HG02885 (cell line): ENCODE results near the gene CDK9.
"Not testable (repeated sequence)": the region's sequence is repeated elsewhere in the genome, so short reads cannot be mapped to it uniquely, and the experiment has no call there.

Experiments
- ATAC-seq: cut with Tn5 transposase; IDR thresholded peaks from one replicate; pipeline ENCODE4 v1.9.1; 2021; ENCODE audit warnings: mild to moderate bottlenecking; ENCODE audit not compliant: unreplicated experiment, poor library complexity

Gene CDK9

DNA sequence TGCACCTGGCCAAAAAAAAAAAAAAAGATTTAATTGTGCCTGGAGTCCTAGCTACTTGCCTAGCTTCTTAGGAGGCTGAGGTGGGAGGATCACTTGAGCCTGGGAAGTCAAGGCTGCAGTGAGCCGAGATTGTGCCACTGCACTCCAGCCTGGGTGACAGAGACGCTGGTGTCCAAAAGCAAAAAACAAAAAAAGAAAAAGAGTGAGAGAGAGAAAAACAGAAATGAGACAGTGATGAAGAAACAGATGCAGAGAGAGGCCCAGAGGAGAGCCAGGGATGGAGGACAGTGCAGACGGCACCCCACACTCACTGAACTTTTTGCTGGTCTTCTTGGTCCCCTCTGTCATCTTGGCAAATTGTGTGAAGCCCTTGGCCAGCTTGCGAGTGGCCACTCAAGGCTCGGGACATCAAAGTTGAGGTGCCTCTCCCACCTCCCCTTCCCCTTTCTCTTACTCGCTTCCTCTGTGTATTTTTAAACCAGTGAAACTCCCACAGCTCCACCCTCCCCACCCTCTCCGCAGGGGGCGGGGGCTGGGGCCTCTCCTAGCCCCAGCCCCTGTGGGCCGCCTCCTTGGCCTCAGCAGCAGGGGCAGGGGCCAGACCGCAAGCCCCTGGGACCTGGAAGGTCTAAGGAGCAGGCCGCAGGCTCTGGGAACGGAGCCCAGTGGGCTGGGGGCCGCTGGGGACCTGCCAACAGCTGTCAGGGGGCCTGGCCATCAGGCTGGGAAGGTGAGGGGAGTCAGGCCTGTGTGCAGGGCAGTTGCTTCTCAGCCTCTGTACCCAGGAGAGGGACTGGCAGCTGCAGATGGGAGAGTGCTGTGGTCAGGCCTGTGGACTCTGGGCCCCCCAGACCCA, 7.3 kb upstream of the CDK9 start, which contains the start of gene SH2D3C:
Gene SH2D3C (minus strand): TSS at position 387 of the 856 bp plus-strand sequence. CDS start 39 bp downstream, at position 348.
- peak; percentile 44 for ATAC-seq

DNA sequence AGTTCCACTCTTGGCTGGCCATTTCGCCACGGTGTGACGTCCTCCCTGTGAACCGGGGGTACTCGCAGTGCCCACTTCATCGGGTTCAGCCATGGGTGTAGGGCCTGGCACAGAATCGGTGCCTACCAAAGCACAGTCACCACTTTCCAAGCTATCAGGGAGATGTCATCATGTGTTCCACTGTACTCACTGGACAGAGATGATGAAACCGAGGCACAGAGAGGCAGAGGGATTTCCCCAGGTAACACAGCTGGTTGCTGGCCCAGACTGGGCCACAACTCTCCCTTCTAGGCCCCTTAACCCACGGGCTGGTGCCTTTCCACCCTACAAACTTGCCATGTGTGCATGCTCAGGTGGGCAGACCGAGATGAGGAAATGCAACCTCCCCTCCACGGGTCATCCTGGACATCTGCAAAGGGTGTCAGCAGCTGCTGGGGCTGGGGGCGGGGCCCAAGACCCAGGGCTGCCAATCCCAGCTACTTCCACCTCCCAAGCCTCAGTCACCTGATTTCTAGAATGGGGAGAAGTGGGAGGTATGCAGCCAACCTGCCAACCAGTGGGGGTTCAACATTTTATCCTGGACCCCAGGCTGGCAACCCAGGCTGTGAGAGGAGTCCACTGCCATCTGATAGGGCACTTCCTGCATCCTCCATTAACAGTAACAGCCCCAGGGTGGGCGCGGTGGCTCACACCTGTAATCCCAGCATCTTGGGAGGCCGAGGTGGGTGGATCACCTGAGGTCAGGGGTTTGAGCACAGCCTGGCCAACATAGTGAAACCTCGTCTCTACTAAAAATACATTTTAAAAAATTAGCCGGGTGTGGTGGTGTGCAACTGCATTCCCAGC, 6.5 kb upstream of the CDK9 start:
- ATAC-seq = peak; percentile 46

DNA sequence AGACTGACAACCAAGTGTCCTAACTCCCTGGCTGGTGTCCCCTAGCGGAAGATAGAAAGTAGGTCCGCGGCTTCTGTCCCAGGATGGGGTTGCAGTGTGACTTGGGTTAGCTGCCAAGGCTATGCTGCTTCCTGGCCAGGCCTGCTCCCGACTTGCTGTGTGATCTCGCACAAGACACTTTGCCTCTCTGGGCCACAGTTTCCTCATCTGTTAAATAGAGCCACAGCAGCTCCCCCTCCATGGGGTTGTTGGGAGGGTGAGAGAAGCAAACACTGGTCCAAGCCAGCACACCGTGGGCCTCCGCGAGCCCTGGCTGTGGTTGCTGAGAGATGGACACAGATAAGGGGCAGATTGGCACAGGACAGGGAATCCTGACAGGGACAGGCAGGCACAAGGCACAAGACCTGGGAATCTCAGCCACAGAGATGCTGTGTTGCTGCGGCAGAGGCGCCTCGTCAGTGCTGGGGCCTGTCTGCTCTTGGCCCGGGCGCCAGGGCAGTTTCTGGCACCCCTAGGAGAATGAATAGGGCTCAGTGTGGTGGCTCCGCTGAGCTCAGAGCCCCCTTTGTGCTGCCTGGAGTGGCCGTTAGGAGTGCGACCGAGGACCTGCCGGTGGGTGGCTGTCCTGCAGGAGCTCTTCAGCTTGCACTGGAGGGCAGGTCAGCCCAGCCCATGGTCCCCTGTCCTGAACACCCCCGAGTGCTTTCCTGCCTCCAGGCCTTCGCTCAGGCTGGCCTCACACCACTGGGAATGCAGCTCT, 5.5 kb upstream of the CDK9 start:
- no peak for ATAC-seq

DNA sequence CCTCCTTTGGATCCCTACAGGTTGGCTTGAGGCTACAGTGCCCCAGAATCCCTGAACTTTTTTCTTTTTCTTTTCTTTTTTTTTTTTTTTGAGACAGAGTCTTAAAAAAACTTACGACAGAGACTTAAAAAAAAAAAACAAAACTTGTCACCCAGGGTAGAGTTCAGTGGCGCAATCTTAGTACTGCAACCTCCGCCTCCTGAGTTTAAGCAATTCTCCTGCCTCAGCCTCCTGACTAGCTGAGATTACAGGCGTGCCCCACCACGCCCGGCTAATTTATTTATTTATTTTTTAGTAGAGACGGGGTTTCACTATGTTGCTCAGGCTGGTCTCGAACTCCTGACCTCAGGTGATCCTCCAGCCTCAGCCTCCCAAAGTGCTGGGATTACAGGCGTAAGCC, 4.9 kb upstream of the CDK9 start:
- ATAC-seq = not testable (repeated sequence)

DNA sequence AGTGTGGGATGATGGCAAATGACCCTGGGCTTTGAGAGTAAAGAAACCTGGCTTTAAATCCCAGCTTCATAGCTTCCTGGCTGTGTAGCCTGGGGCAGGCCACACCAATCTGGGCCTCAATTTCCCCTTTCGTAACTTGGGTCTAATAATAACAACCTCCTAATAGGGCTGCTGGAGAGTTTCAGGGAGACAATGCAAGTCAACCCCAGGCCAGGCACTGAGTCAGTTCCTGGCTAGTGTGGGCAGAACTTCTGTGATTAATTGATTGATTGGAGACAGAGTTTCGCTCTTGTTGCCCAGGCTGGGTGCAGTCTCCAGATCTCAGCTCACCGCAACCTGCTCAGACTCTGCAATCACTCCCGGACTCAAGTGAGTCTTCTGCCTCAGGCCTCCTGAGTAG, 4.0 kb upstream of the CDK9 start:
- no peak for ATAC-seq

DNA sequence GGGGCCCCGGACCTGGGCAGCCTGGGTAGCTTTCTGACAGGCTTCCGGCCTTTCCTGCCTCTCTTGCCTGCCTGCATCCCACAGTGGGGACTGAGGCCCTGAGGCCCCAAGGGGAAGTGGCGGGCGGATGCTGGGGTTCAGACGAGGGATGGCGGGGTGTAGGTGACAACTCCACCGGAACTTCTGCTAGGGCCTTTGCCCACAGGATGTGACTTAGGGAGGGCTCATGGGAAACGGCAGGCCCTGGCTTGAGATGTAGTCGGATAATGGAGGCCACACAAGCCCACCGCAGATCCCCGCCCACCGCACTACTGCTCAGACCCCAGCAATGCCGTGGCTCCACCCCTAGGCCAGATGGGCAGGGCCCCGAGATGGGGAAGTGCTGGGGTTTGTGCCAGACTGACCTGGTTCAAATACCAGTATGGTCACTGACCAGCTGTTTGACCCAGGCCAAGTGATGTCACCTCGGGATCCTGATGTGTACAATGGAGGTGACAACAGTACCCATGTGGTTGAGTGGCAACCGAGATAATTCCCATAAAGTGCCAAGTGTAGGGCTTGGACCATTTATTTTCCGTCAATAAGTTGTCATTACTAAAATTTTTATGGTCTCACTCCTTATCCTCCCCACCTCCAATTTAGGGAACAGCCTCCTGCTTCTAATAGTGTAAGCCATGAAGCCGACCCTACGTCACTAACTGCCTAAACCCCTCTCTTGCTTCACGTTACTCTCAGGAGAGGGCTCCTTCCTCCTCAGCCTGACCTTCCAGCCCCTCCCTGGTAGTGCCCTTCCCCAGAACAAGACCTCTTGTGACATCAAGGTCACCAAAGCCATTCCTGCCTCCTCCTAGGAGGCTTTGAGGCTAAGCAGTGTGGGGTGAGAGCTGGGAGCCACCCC, 2.5 kb upstream of the CDK9 start:
- no peak for ATAC-seq

DNA sequence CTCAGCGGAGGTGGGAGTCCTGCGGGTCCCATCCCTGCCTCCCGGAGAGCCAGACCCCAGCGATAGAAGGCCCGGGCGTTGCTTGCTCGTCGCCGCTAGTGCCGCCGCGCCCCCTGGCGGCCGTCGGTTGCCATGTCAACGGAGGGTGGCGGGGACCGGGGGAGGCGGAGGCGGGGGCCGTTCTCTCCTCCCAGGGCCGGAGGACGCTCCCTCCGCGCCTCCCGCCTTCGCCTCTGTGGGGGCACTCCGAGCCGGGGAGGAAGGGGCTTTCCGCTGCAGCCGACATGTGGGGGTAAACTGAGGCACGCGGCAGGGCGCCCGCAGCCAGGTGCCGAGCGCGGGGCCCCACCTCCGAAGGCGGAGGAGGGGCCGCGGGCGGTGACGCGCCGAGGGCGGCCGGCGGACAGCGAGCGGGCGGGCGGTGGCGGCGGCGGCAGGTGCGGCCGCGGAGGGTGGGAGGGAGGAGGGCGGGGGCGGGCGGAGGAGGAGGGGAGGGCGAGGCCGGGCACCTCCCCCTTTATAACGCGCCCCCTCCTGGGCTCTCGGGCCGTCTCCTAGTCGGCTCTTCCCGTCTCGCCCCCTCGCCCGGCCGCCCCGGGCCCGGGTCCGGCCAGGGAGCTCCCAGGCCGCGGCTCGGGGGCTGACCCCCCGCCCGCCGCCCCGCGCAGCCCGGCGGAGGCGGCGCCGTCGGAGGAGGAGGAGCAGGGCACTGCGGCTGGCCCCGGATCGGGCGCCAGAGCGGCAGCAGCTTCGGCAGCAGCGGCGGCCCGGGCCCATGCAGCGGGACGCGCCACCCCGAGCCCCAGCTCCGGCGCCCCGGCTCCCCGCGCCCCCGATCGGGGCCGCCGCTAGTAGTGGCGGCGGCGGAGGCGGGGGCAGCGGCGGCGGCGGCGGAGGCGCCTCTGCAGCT, 556 bp upstream of the CDK9 start:
- ATAC-seq = peak; percentile 49

DNA sequence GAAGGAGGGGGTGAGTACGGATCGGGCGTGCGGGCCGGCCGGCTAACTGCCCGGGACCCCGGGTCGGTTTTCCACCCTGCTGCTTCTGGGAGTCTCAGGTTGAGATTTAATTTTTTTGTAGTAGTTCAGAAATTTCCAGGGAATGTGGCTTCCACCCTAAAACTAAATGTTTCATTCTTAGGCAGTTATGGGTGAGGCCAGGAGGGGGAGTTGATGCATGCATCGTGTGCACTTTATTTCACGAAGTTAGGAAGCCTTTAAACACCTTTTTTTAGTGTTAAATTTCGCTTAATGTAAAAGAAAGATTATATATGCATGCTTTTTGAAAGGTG, 905 bp downstream of the CDK9 start:
- ATAC-seq = no peak

DNA sequence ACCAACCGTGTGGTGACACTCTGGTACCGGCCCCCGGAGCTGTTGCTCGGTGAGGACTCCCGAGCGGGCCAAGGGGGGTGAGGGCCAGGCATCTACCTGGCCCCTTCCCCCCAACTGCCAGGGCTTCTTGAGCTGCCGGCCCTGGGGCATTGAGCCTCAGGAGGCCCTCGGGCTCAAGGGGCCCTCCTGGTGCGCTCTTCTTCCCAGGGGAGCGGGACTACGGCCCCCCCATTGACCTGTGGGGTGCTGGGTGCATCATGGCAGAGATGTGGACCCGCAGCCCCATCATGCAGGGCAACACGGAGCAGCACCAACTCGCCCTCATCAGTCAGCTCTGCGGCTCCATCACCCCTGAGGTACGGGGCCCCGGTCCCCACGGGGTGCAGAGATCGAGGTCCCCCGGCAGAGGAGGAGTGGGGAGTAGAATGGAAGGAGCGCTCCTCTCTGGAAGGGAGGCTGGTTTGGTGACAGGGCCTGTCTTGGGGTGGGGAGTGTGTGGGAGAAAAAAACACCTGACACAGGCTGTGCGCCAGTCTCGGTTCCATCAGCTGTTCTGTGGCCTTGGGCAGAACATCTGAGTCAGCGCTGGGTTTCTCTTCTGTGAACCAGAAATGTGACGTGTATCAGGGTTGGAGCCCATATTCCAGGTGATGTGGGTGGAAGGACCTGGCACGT, 2.6 kb downstream of the CDK9 start:
- ATAC-seq = no peak

DNA sequence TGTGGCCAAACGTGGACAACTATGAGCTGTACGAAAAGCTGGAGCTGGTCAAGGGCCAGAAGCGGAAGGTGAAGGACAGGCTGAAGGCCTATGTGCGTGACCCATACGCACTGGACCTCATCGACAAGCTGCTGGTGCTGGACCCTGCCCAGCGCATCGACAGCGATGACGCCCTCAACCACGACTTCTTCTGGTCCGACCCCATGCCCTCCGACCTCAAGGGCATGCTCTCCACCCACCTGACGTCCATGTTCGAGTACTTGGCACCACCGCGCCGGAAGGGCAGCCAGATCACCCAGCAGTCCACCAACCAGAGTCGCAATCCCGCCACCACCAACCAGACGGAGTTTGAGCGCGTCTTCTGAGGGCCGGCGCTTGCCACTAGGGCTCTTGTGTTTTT, 3.3 kb downstream of the CDK9 start:
- no peak for ATAC-seq

DNA sequence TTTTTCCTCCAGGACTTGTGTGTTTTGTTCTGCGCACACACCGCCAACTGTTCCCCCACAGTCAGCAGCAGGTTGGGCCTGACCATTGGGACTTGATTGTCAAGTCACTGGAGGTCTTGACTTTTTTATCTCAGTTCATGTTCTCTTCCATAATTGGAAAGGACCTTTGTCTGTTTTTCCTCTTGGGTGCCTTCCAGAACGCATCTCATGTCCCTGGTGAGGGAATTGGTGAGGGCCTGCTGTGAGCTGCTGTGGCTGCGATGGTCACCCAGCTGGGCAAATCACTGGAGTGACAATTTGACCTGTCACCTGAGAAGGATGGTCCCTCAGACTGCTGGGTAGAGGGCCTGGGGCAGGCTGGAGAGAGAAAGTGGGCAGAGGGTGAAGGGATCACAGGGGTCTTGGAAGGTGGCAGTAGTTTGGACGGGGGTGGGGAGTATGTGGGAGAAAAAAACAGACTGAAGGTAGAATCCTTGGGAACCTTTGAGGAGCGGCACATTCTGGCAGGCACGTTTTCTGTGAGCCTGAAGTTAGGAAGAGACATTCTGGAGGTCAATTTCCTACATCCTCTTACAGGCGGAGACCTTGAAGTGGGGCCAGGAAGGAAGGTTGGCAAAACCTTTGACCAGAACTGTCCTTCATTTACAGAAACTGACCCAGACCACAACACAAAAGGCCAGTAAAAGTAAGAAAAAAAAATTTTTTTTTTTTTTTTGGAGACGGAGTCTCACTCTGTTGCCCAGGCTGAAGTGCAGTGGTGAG, 4.4 kb downstream of the CDK9 start:
- ATAC-seq = no peak

DNA sequence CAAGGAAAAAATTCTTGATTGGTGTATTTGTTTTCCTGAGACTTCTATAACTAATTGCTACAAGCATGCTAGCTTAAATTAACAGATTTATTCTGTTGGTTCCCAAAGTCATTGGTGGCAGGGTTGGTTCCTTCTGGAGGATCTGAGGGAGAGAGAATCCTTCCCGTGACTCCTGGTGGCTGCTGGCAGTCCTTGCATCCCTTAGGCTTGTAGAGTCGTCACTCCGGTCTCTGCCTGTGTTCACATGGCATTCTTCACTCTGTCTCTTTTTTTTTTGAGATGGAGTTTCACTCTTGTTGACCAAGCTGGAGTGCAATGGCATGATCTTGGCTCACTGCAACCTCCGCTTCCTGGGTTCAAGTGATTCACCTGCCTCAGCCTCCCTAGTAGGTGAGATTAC, 5.3 kb downstream of the CDK9 start:
- ATAC-seq = no peak

DNA sequence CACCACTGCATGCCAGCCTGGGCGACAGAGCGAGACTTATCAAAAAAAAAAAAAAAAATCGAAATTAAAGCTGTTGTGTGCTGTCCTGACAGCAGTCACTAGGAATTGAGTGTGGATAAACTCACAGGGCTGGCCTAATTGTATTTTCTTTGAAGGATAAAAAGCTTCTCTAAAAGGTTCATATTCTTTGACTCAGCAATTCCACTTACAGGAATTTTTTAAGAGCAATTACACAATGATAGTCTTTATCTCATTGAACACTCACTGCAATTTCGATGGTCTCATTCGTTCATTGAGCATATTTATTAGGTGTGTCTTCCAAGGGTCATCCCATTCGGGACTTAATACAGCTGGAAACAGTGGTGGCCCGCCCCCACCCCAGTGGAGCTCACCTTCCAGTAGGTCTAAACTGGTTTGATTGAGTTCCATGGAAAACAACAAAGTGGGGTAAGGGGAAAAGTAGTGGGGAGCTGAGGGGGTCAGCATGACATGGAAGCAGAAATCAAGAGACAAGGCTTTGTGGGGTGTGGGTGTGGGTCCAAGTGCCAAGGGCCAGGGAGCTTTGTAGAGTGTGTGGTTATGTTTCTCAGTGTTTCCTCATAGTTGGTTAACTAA, 6.7 kb downstream of the CDK9 start:
- no peak for ATAC-seq

DNA sequence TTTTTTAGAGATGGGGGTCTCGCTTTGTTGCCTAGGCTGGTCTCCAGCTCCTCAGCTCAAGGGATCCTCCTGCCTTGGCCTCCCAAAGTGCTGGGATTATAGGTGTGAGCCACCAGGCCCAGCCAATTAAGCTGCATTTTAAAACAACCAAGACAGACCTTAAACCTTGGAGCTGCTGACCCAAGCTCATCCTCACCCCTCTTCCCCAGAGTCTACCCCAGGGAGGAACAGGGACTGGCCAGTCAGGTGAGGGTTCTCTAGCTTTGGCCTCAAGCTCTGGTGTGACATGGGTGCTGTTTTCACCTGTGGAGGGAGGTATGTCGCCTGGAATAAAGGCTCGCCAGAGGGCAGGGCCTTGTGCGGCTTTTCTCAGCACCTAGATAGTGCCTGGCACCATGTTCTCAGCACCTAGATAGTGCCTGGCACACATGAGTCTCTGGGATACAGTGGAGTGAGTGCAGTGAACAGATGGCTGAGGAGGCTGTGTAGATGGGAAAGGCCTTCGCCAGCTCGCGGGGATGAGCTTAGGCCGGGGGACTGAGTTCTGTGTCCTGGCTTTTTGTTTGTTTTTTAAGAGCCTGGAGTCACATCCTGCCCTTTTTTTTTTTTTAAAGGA, 7.4 kb downstream of the CDK9 start:
- ATAC-seq = no peak

DNA sequence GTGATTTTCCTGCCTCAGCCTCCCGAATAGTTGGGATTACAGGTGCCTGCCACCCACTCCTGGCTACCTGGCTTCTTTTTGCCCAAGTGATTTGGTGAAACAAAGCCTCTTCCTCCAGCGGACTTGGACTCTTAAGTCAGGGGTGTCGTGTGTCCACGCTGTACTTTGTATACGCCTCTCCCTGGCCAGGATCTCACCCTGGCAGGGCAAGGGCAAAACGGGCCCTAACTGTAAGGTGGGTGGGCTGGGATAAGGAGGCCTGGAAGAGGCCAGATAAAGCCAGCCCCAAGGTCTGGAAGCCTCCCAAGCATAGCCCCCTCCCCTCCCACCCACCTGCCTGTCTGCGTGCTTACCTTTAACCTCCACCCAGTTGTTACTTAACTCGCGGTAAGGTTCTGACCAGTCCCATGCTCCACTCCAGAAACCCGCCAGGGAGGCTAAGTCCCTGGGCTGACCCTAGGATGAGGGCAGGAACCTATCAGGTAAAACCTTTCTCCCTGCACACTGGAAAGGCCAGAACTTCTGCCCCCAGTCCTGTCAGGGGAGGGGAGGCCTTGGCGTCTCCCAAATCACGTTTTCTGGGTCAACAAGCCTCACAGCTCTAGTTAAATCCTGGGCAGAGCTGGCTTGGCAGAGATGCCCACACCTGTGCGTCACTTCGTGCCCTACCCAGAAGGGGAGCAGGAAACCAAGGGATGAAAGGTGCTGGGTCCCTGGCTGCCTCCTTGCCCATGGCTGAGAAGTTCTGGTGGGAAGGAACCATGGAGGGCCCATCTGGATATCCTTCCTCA, 8.4 kb downstream of the CDK9 start:
- no peak for ATAC-seq

DNA sequence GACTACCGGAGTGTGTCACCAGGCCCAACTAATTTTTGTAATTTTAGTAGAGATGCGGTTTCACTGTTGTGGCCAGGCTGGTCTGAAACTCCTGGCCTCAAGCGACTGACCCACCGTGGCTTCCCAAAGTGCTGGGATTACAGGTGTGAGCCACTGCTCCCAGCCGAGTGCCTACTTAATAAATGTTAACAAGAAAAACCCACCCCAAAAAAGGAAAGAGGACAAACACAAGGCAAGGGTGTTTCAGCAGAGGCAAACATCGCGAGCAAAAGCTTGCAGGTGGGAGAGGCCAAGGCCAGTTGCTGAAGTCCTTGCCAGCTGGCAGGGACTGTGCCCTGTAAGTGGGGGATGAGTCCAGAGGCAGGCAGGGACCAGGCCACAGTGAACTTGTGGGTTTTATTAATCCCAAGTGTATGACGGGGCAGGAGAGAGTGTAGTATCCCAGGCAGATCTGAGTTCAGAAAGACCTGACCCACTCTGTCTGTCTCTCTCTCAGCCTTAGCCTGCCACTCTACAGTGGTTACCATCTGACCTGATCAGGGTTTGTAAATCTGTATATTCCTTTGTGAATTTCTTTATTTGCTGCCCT, 10.5 kb downstream of the CDK9 start:
- no peak for ATAC-seq
